HG02885 (cell line): ENCODE results near the gene SMO.
"Not testable (repeated sequence)": the region's sequence is repeated elsewhere in the genome, so short reads cannot be mapped to it uniquely, and the experiment has no call there.

Source experiments
- ATAC-seq: cut with Tn5 transposase; IDR thresholded peaks from one replicate; pipeline ENCODE4 v1.9.1; 2021; ENCODE audit warnings: mild to moderate bottlenecking; ENCODE audit not compliant: unreplicated experiment, poor library complexity

The SMO gene

GRCh38 chr7:129205987-129206785, 17.8 kb downstream of the SMO start:
- ATAC-seq = no peak

- no peak for ATAC-seq
Measured at GRCh38 chr7:129208667-129209066, 20.2 kb downstream of the SMO start.

GRCh38 chr7:129209067-129209926, 20.9 kb downstream of the SMO start:
- no peak for ATAC-seq

- peak; percentile 77 for ATAC-seq
Measured at GRCh38 chr7:129210256-129210988, 22.0 kb downstream of the SMO start.

- no peak for ATAC-seq
Measured at GRCh38 chr7:129210989-129211312, 22.5 kb downstream of the SMO start.

- no peak for ATAC-seq
Measured at GRCh38 chr7:129212126-129212525, 23.7 kb downstream of the SMO start.

GRCh38 chr7:129212596-129212995, 24.2 kb downstream of the SMO start:
- ATAC-seq = no peak

- ATAC-seq = no peak
Measured at GRCh38 chr7:129213828-129214227, 25.4 kb downstream of the SMO start.

- ATAC-seq = not testable (repeated sequence)
Measured at GRCh38 chr7:129215691-129216090, 27.3 kb downstream of the SMO start.

GRCh38 chr7:129216101-129216715, 27.8 kb downstream of the SMO start:
- ATAC-seq = not testable (repeated sequence)

GRCh38 chr7:129216821-129217416, 28.5 kb downstream of the SMO start:
- ATAC-seq = not testable (repeated sequence)

- no peak for ATAC-seq
Measured at GRCh38 chr7:129218514-129219062, 30.2 kb downstream of the SMO start.

- ATAC-seq = not testable (repeated sequence)
Measured at GRCh38 chr7:129219166-129219565, 30.7 kb downstream of the SMO start.

GRCh38 chr7:129222064-129222463, 33.6 kb downstream of the SMO start:
- no peak for ATAC-seq

- peak; percentile 91 for ATAC-seq
Measured at GRCh38 chr7:129224251-129225205, 36.1 kb downstream of the SMO start, which contains the start of gene AHCYL2. Gene AHCYL2, plus strand, starts transcription at chr7:129225030.

- peak; percentile 34 for ATAC-seq
Measured at GRCh38 chr7:129225206-129225930, 36.9 kb downstream of the SMO start.

GRCh38 chr7:129225931-129226572, 37.6 kb downstream of the SMO start:
- ATAC-seq = no peak
